ENCODE results near the gene TMEM248. TPM values are rescaled to one million over a fixed set of nuclear protein-coding genes. Genes with fewer than 3 reads are reported as not detected.
"Not testable (repeated sequence)": the region's sequence is repeated elsewhere in the genome, so short reads cannot be mapped to it uniquely, and the experiment has no call there.

TMEM248 gene
- total RNA-seq, 4 donors from 2014 or later: 95.9 to 595 (median 166) TPM

- Histone ChIP-seq H3K4me3 (no peak overlapping the region), H3K36me3 (no peaks in the 10 kb centered on the region), H3K4me1 (no peaks in the 10 kb centered on the region), H3K9me3 (no peaks in the 10 kb centered on the region), H3K27ac (no peak overlapping the region), H3K27me3 (no peaks in the 10 kb centered on the region)
- in situ Hi-C loops (cut with MboI; ENCODE audit: low pct_ligation_motif_present in 1 of 4, low pct_unique_long_range_greater_than_20kb in 1 of 4, low sequenced_read_pairs in 3 of 4) (no loop called here), intact Hi-C loops (cut with DNase I; ENCODE audit: low total_unique reads) (no loop called here)
- DNase-seq: no peak
- WGBS, 2 donors (ENCODE audit: low coverage in 1 of 2): 90 to 100% methylated on average over 2 to 5 of the region's 5 CpGs
- TF ChIP-seq, protein P1, sequence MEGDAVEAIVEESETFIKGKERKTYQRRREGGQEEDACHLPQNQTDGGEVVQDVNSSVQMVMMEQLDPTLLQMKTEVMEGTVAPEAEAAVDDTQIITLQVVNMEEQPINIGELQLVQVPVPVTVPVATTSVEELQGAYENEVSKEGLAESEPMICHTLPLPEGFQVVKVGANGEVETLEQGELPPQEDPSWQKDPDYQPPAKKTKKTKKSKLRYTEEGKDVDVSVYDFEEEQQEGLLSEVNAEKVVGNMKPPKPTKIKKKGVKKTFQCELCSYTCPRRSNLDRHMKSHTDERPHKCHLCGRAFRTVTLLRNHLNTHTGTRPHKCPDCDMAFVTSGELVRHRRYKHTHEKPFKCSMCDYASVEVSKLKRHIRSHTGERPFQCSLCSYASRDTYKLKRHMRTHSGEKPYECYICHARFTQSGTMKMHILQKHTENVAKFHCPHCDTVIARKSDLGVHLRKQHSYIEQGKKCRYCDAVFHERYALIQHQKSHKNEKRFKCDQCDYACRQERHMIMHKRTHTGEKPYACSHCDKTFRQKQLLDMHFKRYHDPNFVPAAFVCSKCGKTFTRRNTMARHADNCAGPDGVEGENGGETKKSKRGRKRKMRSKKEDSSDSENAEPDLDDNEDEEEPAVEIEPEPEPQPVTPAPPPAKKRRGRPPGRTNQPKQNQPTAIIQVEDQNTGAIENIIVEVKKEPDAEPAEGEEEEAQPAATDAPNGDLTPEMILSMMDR (IDR thresholded peaks at IDR 0.05): no peak
- TF ChIP-seq POLR2A (IDR thresholded peaks at IDR 0.05) (no peak), EP300 (IDR thresholded peaks at IDR 0.05; ENCODE audit: low read depth) (no peak), POLR2AphosphoS5 (IDR thresholded peaks at IDR 0.05) (no peak)
Measured at GRCh38 chr7:66905689-66906088, 15.3 kb upstream of the TMEM248 start.

GRCh38 chr7:66907731-66908130, 13.3 kb upstream of the TMEM248 start:
- no peaks in the 10 kb centered on the region for H3K27me3 ChIP-seq
- intact Hi-C loops (cut with DNase I; ENCODE audit: low total_unique reads) (no loop called here), in situ Hi-C loops (cut with MboI; ENCODE audit: low pct_ligation_motif_present in 1 of 4, low pct_unique_long_range_greater_than_20kb in 1 of 4, low sequenced_read_pairs in 3 of 4) (no loop called here)
- TF ChIP-seq, protein P1 (IDR thresholded peaks at IDR 0.05): no peak
- no peak for TF ChIP-seq POLR2A (IDR thresholded peaks at IDR 0.05)
- no peak for TF ChIP-seq EP300 (IDR thresholded peaks at IDR 0.05; ENCODE audit: low read depth)
- no peak for TF ChIP-seq POLR2AphosphoS5 (IDR thresholded peaks at IDR 0.05)
- H3K36me3 ChIP-seq: no peaks in the 10 kb centered on the region
- no peak overlapping the region for H3K4me3 ChIP-seq
- no peaks in the 10 kb centered on the region for H3K4me1 ChIP-seq
- no peaks in the 10 kb centered on the region for H3K9me3 ChIP-seq
- DNase-seq: no peak
- 97% methylated on average over 5 of the region's 5 CpGs; no CpG with 5 or more reads in 1 of the 2 donors for WGBS, 2 donors (ENCODE audit: low coverage in 1 of 2)
- no peak overlapping the region for H3K27ac ChIP-seq

DNA sequence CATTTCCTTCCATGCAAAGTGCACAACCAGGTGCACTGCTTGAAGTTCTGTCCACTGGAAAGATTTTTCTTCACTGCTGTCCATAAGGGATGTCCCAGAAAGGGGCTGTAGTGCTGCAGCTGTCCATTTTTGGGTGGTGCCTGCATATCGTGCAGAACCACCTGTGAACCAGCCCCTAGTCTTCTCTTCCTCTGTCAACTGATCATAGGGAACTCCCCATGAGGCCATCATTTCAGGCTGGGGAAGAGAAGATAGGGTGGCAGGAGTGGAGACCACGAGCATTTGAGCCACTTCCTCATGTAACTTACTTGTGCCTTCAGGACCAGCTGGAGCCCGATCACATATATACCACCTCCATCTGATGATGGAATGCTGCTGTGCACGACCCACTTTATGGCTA, 12.4 kb upstream of the TMEM248 start:
- DNase-seq; H3K4me1 ChIP-seq; intact Hi-C loops (cut with DNase I; ENCODE audit: low total_unique reads); H3K27me3 ChIP-seq; in situ Hi-C loops (cut with MboI; ENCODE audit: low pct_ligation_motif_present in 1 of 4, low pct_unique_long_range_greater_than_20kb in 1 of 4, low sequenced_read_pairs in 3 of 4); H3K27ac ChIP-seq; H3K4me3 ChIP-seq; H3K9me3 ChIP-seq; H3K36me3 ChIP-seq: not testable (repeated sequence)
- 81 to 100% methylated on average over 1 to 4 of the region's 4 CpGs for WGBS, 2 donors (ENCODE audit: low coverage in 1 of 2)

DNA sequence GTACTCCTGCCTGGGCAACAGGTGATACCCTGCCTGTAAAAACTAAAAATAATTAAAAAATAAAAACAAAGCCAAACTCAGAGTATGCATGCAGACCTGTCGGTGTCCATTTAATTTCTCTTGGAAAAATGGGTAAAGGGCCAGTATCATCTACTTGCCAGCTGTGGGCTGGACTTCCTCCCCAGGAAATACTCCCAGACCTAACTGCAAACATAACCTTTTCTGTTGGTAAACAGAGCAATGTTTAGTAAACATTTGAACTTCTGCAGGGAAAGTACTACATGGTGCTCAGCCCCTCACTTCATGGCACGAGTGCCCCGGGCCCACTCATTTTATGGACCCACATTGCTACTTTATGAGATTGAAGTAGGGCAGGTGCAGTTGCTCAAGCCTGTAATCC, 10.2 kb upstream of the TMEM248 start:
- Histone ChIP-seq H3K27ac (no peak overlapping the region), H3K36me3 (no peaks in the 10 kb centered on the region), H3K9me3 (no peaks in the 10 kb centered on the region), H3K4me1 (no peaks in the 10 kb centered on the region), H3K27me3 (no peaks in the 10 kb centered on the region), H3K4me3 (no peak overlapping the region)
- no peak for TF ChIP-seq POLR2AphosphoS5 (IDR thresholded peaks at IDR 0.05)
- TF ChIP-seq, protein P1 (IDR thresholded peaks at IDR 0.05): no peak
- no peak for TF ChIP-seq POLR2A (IDR thresholded peaks at IDR 0.05)
- no peak for TF ChIP-seq EP300 (IDR thresholded peaks at IDR 0.05; ENCODE audit: low read depth)
- DNase-seq: no peak
- intact Hi-C loops (cut with DNase I; ENCODE audit: low total_unique reads) (no loop called here), in situ Hi-C loops (cut with MboI; ENCODE audit: low pct_ligation_motif_present in 1 of 4, low pct_unique_long_range_greater_than_20kb in 1 of 4, low sequenced_read_pairs in 3 of 4) (no loop called here)
- 67 to 86% methylated on average over 3 of the region's 3 CpGs for WGBS, 2 donors (ENCODE audit: low coverage in 1 of 2)

GRCh38 chr7:66911191-66911590, 9.8 kb upstream of the TMEM248 start:
- H3K9me3 ChIP-seq; H3K27ac ChIP-seq; intact Hi-C loops (cut with DNase I; ENCODE audit: low total_unique reads); H3K4me3 ChIP-seq; in situ Hi-C loops (cut with MboI; ENCODE audit: low pct_ligation_motif_present in 1 of 4, low pct_unique_long_range_greater_than_20kb in 1 of 4, low sequenced_read_pairs in 3 of 4); DNase-seq; H3K27me3 ChIP-seq; H3K36me3 ChIP-seq; H3K4me1 ChIP-seq: not testable (repeated sequence)
- WGBS, 2 donors (ENCODE audit: low coverage in 1 of 2): 83 to 100% methylated on average over 1 to 2 of the region's 2 CpGs
